ENCODE measurements around the gene S1PR2.

DNA sequence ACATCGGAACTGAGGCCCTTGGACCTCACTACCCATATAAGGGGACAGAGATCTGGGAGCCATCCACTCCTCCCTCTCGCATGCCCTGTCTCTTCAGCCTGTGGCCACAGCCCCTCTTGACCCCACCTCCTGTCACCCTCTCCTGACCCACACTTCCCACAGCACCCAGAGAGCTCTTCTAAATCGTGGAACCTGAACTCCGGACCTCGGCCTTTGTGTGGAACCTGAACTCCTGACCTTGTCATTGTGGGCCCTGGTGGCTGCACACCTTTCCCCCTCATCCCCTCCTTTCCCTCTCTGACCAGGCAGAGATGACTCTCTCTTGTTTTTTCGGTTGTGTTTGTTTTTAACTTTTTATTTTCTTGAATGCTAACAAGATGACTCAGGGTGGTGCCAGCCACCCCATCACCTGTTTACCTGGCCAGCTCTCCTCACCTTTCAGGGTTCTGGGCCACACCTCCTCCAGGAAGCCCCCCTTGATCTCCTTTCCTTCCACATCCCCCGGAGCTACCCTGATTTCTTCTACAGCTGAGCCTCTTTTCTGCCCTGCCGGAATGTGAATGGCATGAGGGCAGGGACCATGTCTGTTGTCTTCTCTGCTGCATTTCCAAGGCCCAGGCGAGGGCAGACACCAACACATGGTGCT lies 26.0 kb upstream of the S1PR2 start:
- TF ChIP-seq EZH2 (IDR thresholded peaks at IDR 0.05; ENCODE audit: low read depth): no peak
- TF ChIP-seq, protein P1, sequence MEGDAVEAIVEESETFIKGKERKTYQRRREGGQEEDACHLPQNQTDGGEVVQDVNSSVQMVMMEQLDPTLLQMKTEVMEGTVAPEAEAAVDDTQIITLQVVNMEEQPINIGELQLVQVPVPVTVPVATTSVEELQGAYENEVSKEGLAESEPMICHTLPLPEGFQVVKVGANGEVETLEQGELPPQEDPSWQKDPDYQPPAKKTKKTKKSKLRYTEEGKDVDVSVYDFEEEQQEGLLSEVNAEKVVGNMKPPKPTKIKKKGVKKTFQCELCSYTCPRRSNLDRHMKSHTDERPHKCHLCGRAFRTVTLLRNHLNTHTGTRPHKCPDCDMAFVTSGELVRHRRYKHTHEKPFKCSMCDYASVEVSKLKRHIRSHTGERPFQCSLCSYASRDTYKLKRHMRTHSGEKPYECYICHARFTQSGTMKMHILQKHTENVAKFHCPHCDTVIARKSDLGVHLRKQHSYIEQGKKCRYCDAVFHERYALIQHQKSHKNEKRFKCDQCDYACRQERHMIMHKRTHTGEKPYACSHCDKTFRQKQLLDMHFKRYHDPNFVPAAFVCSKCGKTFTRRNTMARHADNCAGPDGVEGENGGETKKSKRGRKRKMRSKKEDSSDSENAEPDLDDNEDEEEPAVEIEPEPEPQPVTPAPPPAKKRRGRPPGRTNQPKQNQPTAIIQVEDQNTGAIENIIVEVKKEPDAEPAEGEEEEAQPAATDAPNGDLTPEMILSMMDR (conservative IDR thresholded peaks at IDR 0.05): no peak

Measured in PC-9 (cell line).